HepG2 (cell line): Measurements from ENCODE around the gene LMAN2. TPM values are rescaled to one million over a fixed set of nuclear protein-coding genes. Genes with fewer than 3 reads are reported as not detected.
A peak's percentile ranks its signal among the peaks of the same experiment; 100 is the strongest.

Experiments used
- CEBPZ ChIP-seq: IDR thresholded peaks from 2 replicates; pipeline ENCODE4 v1.6.1; 2012; ENCODE audit warnings: low read length, improper control_type of control experiment
- ELF1 ChIP-seq: sonication (generic); formaldehyde crosslinking; IDR thresholded peaks from 2 replicates; pipeline ENCODE4 v1.4.0; 2020; ENCODE audit warnings: missing genetic modification reagents
- GFI1 ChIP-seq: sonication (generic); formaldehyde crosslinking; IDR thresholded peaks from 2 replicates; pipeline ENCODE4 v1.5.0; 2020; ENCODE audit warnings: missing genetic modification reagents, mild to moderate bottlenecking, borderline replicate concordance
- HMGA1 ChIP-seq: sonication (generic); formaldehyde crosslinking; conservative IDR thresholded peaks from 2 replicates; pipeline ENCODE4 v1.4.0; 2020; ENCODE audit warnings: missing genetic modification reagents
- KMT2A ChIP-seq: sonication (generic); formaldehyde crosslinking; IDR thresholded peaks from 2 replicates; pipeline ENCODE4 v1.4.0; 2020; ENCODE audit warnings: missing genetic modification reagents
- NBN ChIP-seq: fragments of 450-650 bp; conservative IDR thresholded peaks from 2 replicates; pipeline ENCODE4 v1.6.1; 2017
- NCOA1 ChIP-seq: sonication (generic); formaldehyde crosslinking; IDR thresholded peaks from 2 replicates; pipeline ENCODE4 v1.9.0; 2021; ENCODE audit warnings: missing genetic modification reagents
- POGZ ChIP-seq: sonication (generic); formaldehyde crosslinking; IDR thresholded peaks from 2 replicates; pipeline ENCODE4 v1.4.0; 2020; ENCODE audit warnings: mild to moderate bottlenecking, missing genetic modification reagents
- SKIL ChIP-seq: sonication (generic); formaldehyde crosslinking; IDR thresholded peaks from 2 replicates; pipeline ENCODE4 v1.8.0; 2022; ENCODE audit warnings: missing genetic modification reagents, mild to moderate bottlenecking, moderate library complexity, borderline replicate concordance
- ZNF772 ChIP-seq: sonication (generic); formaldehyde crosslinking; IDR thresholded peaks from 2 replicates; pipeline ENCODE4 v1.5.0; 2020; ENCODE audit warnings: mild to moderate bottlenecking, missing genetic modification reagents
- ZNF883 ChIP-seq: sonication (generic); formaldehyde crosslinking; IDR thresholded peaks from 2 replicates; pipeline ENCODE4 v1.5.1; 2020; ENCODE audit warnings: mild to moderate bottlenecking, missing genetic modification reagents; ENCODE audit errors: not compliant biosample characterization
- ZSCAN9 ChIP-seq: IDR thresholded peaks from 2 replicates; pipeline ENCODE4 v1.6.1; 2016; ENCODE audit warnings: borderline replicate concordance
- polyA plus RNA-seq, 8 experiments: library from polyadenylated mRNA; depleted of rRNA in 3 of 8; stranded (reverse) in 7 of 8; unstranded in 1 of 8; fragments of >200 nt; fragmentation: Illumina TruSeq in 4 of 8; extraction: Trizol in 4 of 8; gene quantifications; 2 replicates each; pipeline versions ENCODE4 v1.2.1 to v1.2.3, GENCODE V29; 2011 to 2016; ENCODE audit warnings: low read depth in 4 of 8, missing spikeins in 1 of 8, mixed read lengths in 1 of 8; ENCODE audit not compliant: insufficient read depth in 1 of 8
- total RNA-seq, 5 experiments: library from RNA; depleted of rRNA; stranded (reverse); fragments of >200 nt; fragmentation: Illumina TruSeq; extraction: Trizol; gene quantifications; 2 replicates each; pipeline ENCODE4 v1.2.3, GENCODE V29; 2016; ENCODE audit warnings: low read depth in 1 of 5

The LMAN2 gene
- total and polyA plus RNA-seq, 2 of the 13 experiments (the other 11 are each of a cell fraction or from before 2014, with no cell fraction given) = 191 to 197 TPM

DNA sequence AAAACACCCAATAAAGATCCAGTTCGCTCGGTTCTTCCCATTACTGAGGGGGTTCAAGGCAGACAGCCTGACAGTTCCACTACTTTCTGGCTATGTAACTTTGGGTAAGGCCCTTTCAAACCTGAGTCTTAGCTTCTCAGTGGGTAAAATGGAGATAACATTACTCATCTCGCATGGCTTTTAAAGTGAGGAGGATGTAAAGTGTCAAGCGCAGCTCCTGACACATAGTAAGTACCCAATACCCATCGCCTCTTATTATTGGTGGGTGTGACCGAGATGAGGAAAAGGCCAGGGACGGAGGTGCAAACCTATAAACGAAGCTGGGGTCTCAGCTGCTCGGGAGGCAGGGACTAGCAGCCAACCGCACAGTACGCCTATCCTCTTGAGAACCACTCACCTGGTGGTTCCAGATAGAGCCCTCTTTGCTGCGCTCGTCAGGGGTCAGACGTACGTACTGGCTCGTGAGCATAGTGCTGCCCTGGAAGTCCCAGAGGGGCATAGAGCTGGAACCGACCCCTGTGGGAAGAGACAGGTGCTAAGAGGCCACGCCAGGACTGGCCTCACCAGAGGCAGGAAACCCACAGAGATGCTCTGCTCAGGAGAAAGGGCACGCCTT, 584 bp downstream of the LMAN2 start (continued):
- TF ChIP-seq ZSCAN9 = no peak
- no peak for TF ChIP-seq SKIL (CRISPR knock-in tag)
- no peak for TF ChIP-seq ZNF772
- TF ChIP-seq ELF1 (CRISPR knock-in tag) = no peak
- TF ChIP-seq ZNF883 (CRISPR knock-in tag) = peak; percentile 28
- no peak for TF ChIP-seq CEBPZ
- no peak for TF ChIP-seq HMGA1 (CRISPR knock-in tag)
- no peak for TF ChIP-seq POGZ
- TF ChIP-seq NCOA1 (CRISPR knock-in tag) = no peak
- TF ChIP-seq KMT2A = no peak
- no peak for TF ChIP-seq NBN
- TF ChIP-seq GFI1 = peak; percentile 30; the same call in 1 of the 2 replicates
